Fibroblast of lung (primary cell): ENCODE measurements around the gene FRMD6. TPM values are rescaled to one million over a fixed set of nuclear protein-coding genes. Genes with fewer than 3 reads are reported as not detected.

Source experiments
- DNase-seq, 2 donors: peaks; one replicate each; pipeline versions ENCODE4 v3.0.0 to v3.0.0-alpha.2; 2010; ENCODE audit warnings: low read depth in 2 of 2
- H2AFZ ChIP-seq: 2 replicates; pipeline ENCODE4 v1.5.1; 2012; ENCODE audit warnings: low read length, control low read depth, inconsistent platforms
- H3K27ac ChIP-seq: 2 replicates; pipeline ENCODE4 v1.5.1; 2011; ENCODE audit warnings: low read length, control low read depth; ENCODE audit not compliant: insufficient read depth
- H3K27me3 ChIP-seq: 2 replicates; pipeline ENCODE4 v1.5.1; 2011; ENCODE audit warnings: mild to moderate bottlenecking, low read length; ENCODE audit not compliant: control insufficient read depth, insufficient read depth
- H3K36me3 ChIP-seq: 2 replicates; pipeline ENCODE4 v1.5.1; 2011; ENCODE audit warnings: low read length; ENCODE audit not compliant: control insufficient read depth, insufficient read depth
- H3K4me1 ChIP-seq: 2 replicates; pipeline ENCODE4 v1.5.1; 2011; ENCODE audit warnings: low read length; ENCODE audit not compliant: control insufficient read depth, insufficient read depth; ENCODE audit errors: extremely low read depth
- H3K4me2 ChIP-seq: 2 replicates; pipeline ENCODE4 v1.5.1; 2011; ENCODE audit warnings: low read length, control low read depth; ENCODE audit not compliant: insufficient read depth; ENCODE audit errors: extremely low read depth
- H3K4me3 ChIP-seq, 4 experiments: fragments of 200-600 bp in 1 of 4; sonication (generic) in 1 of 4; replicated peaks in 1 of 4; 2 replicates each; pipeline ENCODE4 v1.5.1; 2011 to 2016; ENCODE audit warnings: low read length in 4 of 4, low read depth in 3 of 4, mild to moderate bottlenecking in 3 of 4, control low read depth in 2 of 4, inconsistent platforms in 1 of 4, mixed read lengths in 1 of 4; ENCODE audit not compliant: insufficient read depth in 1 of 4; ENCODE audit errors: control extremely low read depth in 1 of 4
- H3K79me2 ChIP-seq: 2 replicates; pipeline ENCODE4 v1.5.1; 2012; ENCODE audit warnings: mild to moderate bottlenecking, low read length, inconsistent platforms; ENCODE audit not compliant: control insufficient read depth, insufficient read depth
- H3K9ac ChIP-seq: 2 replicates; pipeline ENCODE4 v1.5.1; 2011; ENCODE audit warnings: mild to moderate bottlenecking, low read length, control low read depth; ENCODE audit not compliant: insufficient read depth
- H3K9me3 ChIP-seq: 2 replicates; pipeline ENCODE4 v1.5.1; 2012; ENCODE audit warnings: low read depth, low read length; ENCODE audit not compliant: control insufficient read depth, insufficient read depth
- H4K20me1 ChIP-seq: 2 replicates; pipeline ENCODE4 v1.5.1; 2011; ENCODE audit warnings: low read length; ENCODE audit not compliant: control insufficient read depth, insufficient read depth; ENCODE audit errors: extremely low read depth
- CTCF ChIP-seq, 2 donors: IDR thresholded peaks in 1 of 2; conservative IDR thresholded peaks in 1 of 2; 1 replicate in 1 of 2; 2 replicates in 1 of 2; pipeline ENCODE4 v1.5.1; 2011 to 2012; ENCODE audit warnings: low read length in 2 of 2, control low read depth in 1 of 2, inconsistent platforms in 1 of 2, low read depth in 1 of 2, mild to moderate bottlenecking in 1 of 2
- EZH2 ChIP-seq: IDR thresholded peaks from 2 replicates; pipeline ENCODE4 v1.5.1; 2012; ENCODE audit warnings: low read length, control low read depth, mild to moderate bottlenecking; ENCODE audit errors: missing control alignments
- polyA plus RNA-seq, 2 donors: library from polyadenylated mRNA; depleted of rRNA in 1 of 2; stranded (reverse) in 1 of 2; unstranded in 1 of 2; fragments of >200 nt; gene quantifications; 2 replicates each; pipeline ENCODE4 v1.2.1, GENCODE V29; 2011 to 2012; ENCODE audit warnings: missing spikeins in 1 of 2
- total RNA-seq: library from RNA; depleted of rRNA; stranded (reverse); fragments of >200 nt; gene quantifications from 2 replicates; pipeline ENCODE4 v1.2.1, GENCODE V29; 2014

Gene FRMD6
- total and polyA plus RNA-seq, 2 donors (not counting 1 experiment from before 2014, with no cell fraction given): 200 to 222 TPM

- Histone ChIP-seq H3K79me2 (no peaks in the 10 kb centered on the region), H3K9me3 (no peaks in the 10 kb centered on the region), H2AFZ (no peak overlapping the region), H3K27me3 (no peaks in the 10 kb centered on the region), H3K4me2 (no peak overlapping the region), H4K20me1 (no peaks in the 10 kb centered on the region), H3K27ac (no peak overlapping the region), H3K36me3 (no peaks in the 10 kb centered on the region), H3K4me1 (peaks cover 26% of the 10 kb centered on the region), H3K9ac (no peak overlapping the region), H3K4me3 (no peak overlapping the region)
- TF ChIP-seq CTCF (conservative IDR thresholded peaks at IDR 0.05 in 1 of 2, IDR thresholded peaks at IDR 0.05 in 1 of 2; ENCODE audit: low read depth in 1 of 2, low read length in 2 of 2): no peak
- TF ChIP-seq EZH2: no peak
- no peak for DNase-seq
Observed at GRCh38 chr14:51620056-51620455, 31.7 kb upstream of the FRMD6 start.

GRCh38 chr14:51621654-51622053 lies 30.1 kb upstream of the FRMD6 start:
- H3K79me2 ChIP-seq: no peaks in the 10 kb centered on the region
- no peak for DNase-seq
- no peak for TF ChIP-seq EZH2
- TF ChIP-seq CTCF (conservative IDR thresholded peaks at IDR 0.05 in 1 of 2, IDR thresholded peaks at IDR 0.05 in 1 of 2; ENCODE audit: low read depth in 1 of 2, low read length in 2 of 2): no peak
- H3K4me1 ChIP-seq: peaks cover 12% of the 10 kb centered on the region
- no peaks in the 10 kb centered on the region for H3K9me3 ChIP-seq
- H3K4me3 ChIP-seq: no peak overlapping the region
- no peak overlapping the region for H3K4me2 ChIP-seq
- no peaks in the 10 kb centered on the region for H4K20me1 ChIP-seq
- H3K9ac ChIP-seq: no peak overlapping the region
- no peak overlapping the region for H3K27ac ChIP-seq
- H3K27me3 ChIP-seq: no peaks in the 10 kb centered on the region
- H2AFZ ChIP-seq: no peak overlapping the region
- no peaks in the 10 kb centered on the region for H3K36me3 ChIP-seq

GRCh38 chr14:51622376-51622775 lies 29.3 kb upstream of the FRMD6 start:
- Histone ChIP-seq H4K20me1 (no peaks in the 10 kb centered on the region), H3K4me1 (peaks cover 6% of the 10 kb centered on the region), H3K9me3 (no peaks in the 10 kb centered on the region), H3K4me2 (no peak overlapping the region), H2AFZ (no peak overlapping the region), H3K27ac (no peak overlapping the region), H3K4me3 (no peak overlapping the region), H3K36me3 (no peaks in the 10 kb centered on the region), H3K79me2 (no peaks in the 10 kb centered on the region), H3K27me3 (no peaks in the 10 kb centered on the region), H3K9ac (no peak overlapping the region)
- TF ChIP-seq CTCF (conservative IDR thresholded peaks at IDR 0.05 in 1 of 2, IDR thresholded peaks at IDR 0.05 in 1 of 2; ENCODE audit: low read depth in 1 of 2, low read length in 2 of 2) (no peak), EZH2 (no peak)
- no peak for DNase-seq
